GM12874 (cell line): ENCODE measurements around the gene GNB1.

Experiments
- CTCF ChIP-seq: IDR thresholded peaks from 2 replicates; pipeline ENCODE4 v1.5.1; 2011; ENCODE audit warnings: low read depth, mild to moderate bottlenecking, control low read depth, low read length, moderate library complexity; ENCODE audit not compliant: insufficient read depth

Gene GNB1

GRCh38 chr1:1764876-1765470 is 125.9 kb downstream of the GNB1 start:
- no peak for TF ChIP-seq CTCF

- TF ChIP-seq CTCF, result no peak
Measured at GRCh38 chr1:1763657-1764621, 126.9 kb downstream of the GNB1 start.

DNA sequence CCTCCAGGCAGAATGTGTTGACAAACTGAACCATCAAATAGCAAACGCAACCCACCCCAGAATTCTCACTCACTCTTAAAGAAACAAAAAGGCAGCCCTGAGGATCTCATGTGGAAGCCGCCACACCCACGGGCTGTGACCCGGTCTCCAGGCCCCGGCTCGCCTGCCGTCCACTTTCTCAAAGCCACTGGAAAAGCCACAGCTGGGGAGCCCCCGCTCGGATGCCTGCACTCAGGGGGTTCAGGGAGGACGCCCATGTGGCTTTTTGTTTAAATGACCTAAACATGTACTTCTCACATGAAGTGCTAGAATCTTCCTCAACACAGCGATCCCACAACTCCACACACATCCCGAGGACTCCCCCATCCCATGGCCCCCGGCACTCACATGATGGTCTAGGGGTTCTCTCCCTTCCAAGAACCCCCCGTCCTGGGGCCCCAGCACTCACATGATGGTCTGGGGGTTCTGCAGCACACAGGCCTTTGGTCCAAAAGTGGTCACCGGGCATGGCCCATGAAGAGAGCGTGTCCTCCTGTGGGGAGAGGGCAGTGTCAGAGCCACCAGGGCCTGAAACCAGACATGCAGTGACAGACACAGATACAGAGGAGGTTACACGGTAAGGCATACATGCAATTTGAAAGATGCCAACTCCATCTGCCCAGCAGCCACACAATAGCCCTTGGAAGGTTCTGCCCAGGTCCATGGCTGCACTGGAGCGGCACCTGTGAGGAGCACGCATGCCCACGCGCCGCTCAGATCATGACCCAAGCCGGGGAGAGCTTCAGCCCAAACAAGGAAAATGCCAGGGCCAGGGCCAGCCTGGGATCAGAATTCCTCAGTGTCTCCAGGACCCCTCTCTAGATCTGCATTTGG is 129.1 kb downstream of the GNB1 start:
- TF ChIP-seq CTCF, result no peak

GRCh38 chr1:1760715-1761114 is 130.2 kb downstream of the GNB1 start:
- TF ChIP-seq CTCF, result no peak

DNA sequence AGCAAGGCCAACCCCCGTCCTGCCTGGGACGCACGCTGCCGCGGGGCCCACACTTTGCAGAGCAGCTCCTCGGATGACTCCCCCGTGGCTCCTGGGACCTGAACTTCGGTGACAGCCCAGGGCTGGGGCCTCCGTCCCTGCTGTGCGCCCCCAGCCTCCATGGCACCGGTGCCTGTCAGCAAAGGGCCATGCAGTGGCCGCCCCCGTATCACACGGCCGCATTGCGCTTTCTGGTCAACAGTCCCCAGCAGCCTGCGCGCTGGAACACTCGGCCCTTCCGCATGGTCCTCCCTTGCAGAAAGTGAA is 130.6 kb downstream of the GNB1 start:
- no peak for TF ChIP-seq CTCF

GRCh38 chr1:1759456-1760344 is 131.2 kb downstream of the GNB1 start:
- no peak for TF ChIP-seq CTCF
